PC-3 (cell line): Measurements from ENCODE around the gene FOXD4L1.
"Not testable (repeated sequence)": the region's sequence is repeated elsewhere in the genome, so short reads cannot be mapped to it uniquely, and the experiment has no call there.

Source experiments
- CTCF ChIP-seq: fragments of 300-600 bp; sonication (generic); conservative IDR thresholded peaks from 2 replicates; pipeline ENCODE4 v1.5.1; 2017; ENCODE audit warnings: antibody characterized with exemption, low read depth, mild to moderate bottlenecking, low read length
- EZH2 ChIP-seq: fragments of 300-600 bp; sonication (generic); IDR thresholded peaks from one replicate; pipeline ENCODE4 v1.6.1; 2017; ENCODE audit warnings: antibody characterized with exemption, mild to moderate bottlenecking, low read length; ENCODE audit not compliant: unreplicated experiment

GRCh38 chr2:113528904-113529303 is 30.4 kb downstream of the FOXD4L1 start:
- TF ChIP-seq CTCF, EZH2: not testable (repeated sequence)
